ENCODE results near the gene TJP2. TPM values are rescaled to one million over a fixed set of nuclear protein-coding genes. Genes with fewer than 3 reads are reported as not detected.

The TJP2 gene
- total RNA-seq, 2 donors from 2014 or later = 13.1 to 33.4 TPM

GRCh38 chr9:69236188-69236587 lies 62.1 kb downstream of the TJP2 start:
- H3K9me3 Mint-ChIP-seq = no peaks in the 10 kb centered on the region
- no peak overlapping the region for H3K27ac Mint-ChIP-seq
- H3K36me3 Mint-ChIP-seq = peaks cover 0 to 6% of the 10 kb centered on the region in 2 donors
- ATAC-seq (no peak), DNase-seq (ENCODE audit: low spot score in 2 of 2) (no peak)

GRCh38 chr9:69237702-69238295 lies 63.7 kb downstream of the TJP2 start:
- H3K27ac Mint-ChIP-seq = no peak overlapping the region
- DNase-seq (ENCODE audit: low spot score in 2 of 2) (no peak), ATAC-seq (no peak)
- peaks cover 0 to 6% of the 10 kb centered on the region in 2 donors for H3K36me3 Mint-ChIP-seq
- H3K9me3 Mint-ChIP-seq = no peaks in the 10 kb centered on the region

- Mint-ChIP-seq H3K36me3 (peaks cover 0 to 6% of the 10 kb centered on the region in 2 donors), H3K9me3 (no peaks in the 10 kb centered on the region)
- no peak for ATAC-seq
Measured at GRCh38 chr9:69243116-69243515, 69.0 kb downstream of the TJP2 start.

GRCh38 chr9:69246629-69247028 lies 72.6 kb downstream of the TJP2 start:
- Mint-ChIP-seq H3K27ac (no peak overlapping the region), H3K9me3 (no peaks in the 10 kb centered on the region), H3K36me3 (peaks cover 0 to 6% of the 10 kb centered on the region in 2 donors)
- ATAC-seq (no peak), DNase-seq (ENCODE audit: low spot score in 2 of 2) (no peak)

More at GRCh38 chr9:69243116-69243515, 69.0 kb downstream of the TJP2 start:
- no peak overlapping the region for H3K27ac Mint-ChIP-seq
- no peak for DNase-seq (ENCODE audit: low spot score in 2 of 2)

- no peak for ATAC-seq
- H3K27ac Mint-ChIP-seq = no peak overlapping the region
- DNase-seq (ENCODE audit: low spot score in 2 of 2) = no peak
- peaks cover 0 to 6% of the 10 kb centered on the region in 2 donors for H3K36me3 Mint-ChIP-seq
- H3K9me3 Mint-ChIP-seq = no peaks in the 10 kb centered on the region
Measured at GRCh38 chr9:69248005-69248404, 73.9 kb downstream of the TJP2 start.

GRCh38 chr9:69249337-69249736 lies 75.3 kb downstream of the TJP2 start:
- H3K27ac Mint-ChIP-seq = no peak overlapping the region
- H3K9me3 Mint-ChIP-seq = no peaks in the 10 kb centered on the region
- DNase-seq (ENCODE audit: low spot score in 2 of 2) (no peak), ATAC-seq (no peak)
- H3K36me3 Mint-ChIP-seq = peaks cover 0 to 6% of the 10 kb centered on the region in 2 donors

- Mint-ChIP-seq H3K27ac (no peak overlapping the region), H3K9me3 (no peaks in the 10 kb centered on the region), H3K36me3 (peaks cover 0 to 6% of the 10 kb centered on the region in 2 donors)
- DNase-seq (ENCODE audit: low spot score in 2 of 2) (no peak), ATAC-seq (no peak)
Measured at GRCh38 chr9:69250681-69251080, 76.6 kb downstream of the TJP2 start.

- Mint-ChIP-seq H3K27ac (peak overlapping the region in 1 of 2 donors; percentile 53), H3K9me3 (no peaks in the 10 kb centered on the region), H3K36me3 (no peaks in the 10 kb centered on the region)
- DNase-seq (ENCODE audit: low spot score in 2 of 2) (no peak), ATAC-seq (no peak)
Measured at GRCh38 chr9:69252436-69252835, 78.4 kb downstream of the TJP2 start.

GRCh38 chr9:69253057-69253456 lies 79.0 kb downstream of the TJP2 start:
- DNase-seq (ENCODE audit: low spot score in 2 of 2) = no peak
- ATAC-seq = no peak
- no peaks in the 10 kb centered on the region for H3K36me3 Mint-ChIP-seq
- H3K9me3 Mint-ChIP-seq = no peaks in the 10 kb centered on the region
- H3K27ac Mint-ChIP-seq = no peak overlapping the region

GRCh38 chr9:69254223-69254622 lies 80.1 kb downstream of the TJP2 start:
- no peaks in the 10 kb centered on the region for H3K9me3 Mint-ChIP-seq
- no peak for ATAC-seq
- peak overlapping the region in 1 of 2 donors; percentile 60 for H3K27ac Mint-ChIP-seq
- H3K36me3 Mint-ChIP-seq = no peaks in the 10 kb centered on the region
- DNase-seq (ENCODE audit: low spot score in 2 of 2) = no peak

GRCh38 chr9:69255591-69255990 lies 81.5 kb downstream of the TJP2 start:
- Mint-ChIP-seq H3K36me3 (no peaks in the 10 kb centered on the region), H3K27ac (no peak overlapping the region), H3K9me3 (no peaks in the 10 kb centered on the region)
- ATAC-seq (no peak), DNase-seq (ENCODE audit: low spot score in 2 of 2) (no peak)

GRCh38 chr9:69258551-69258950 lies 84.5 kb downstream of the TJP2 start:
- no peaks in the 10 kb centered on the region for H3K9me3 Mint-ChIP-seq
- DNase-seq (ENCODE audit: low spot score in 2 of 2) (no peak), ATAC-seq (no peak)
- H3K36me3 Mint-ChIP-seq = no peaks in the 10 kb centered on the region
- H3K27ac Mint-ChIP-seq = no peak overlapping the region

- Mint-ChIP-seq H3K36me3 (no peaks in the 10 kb centered on the region), H3K9me3 (no peaks in the 10 kb centered on the region), H3K27ac (no peak overlapping the region)
- no peak for ATAC-seq
- no peak for DNase-seq (ENCODE audit: low spot score in 2 of 2)
Measured at GRCh38 chr9:69260161-69260560, 86.1 kb downstream of the TJP2 start.

GRCh38 chr9:69261636-69262035 lies 87.6 kb downstream of the TJP2 start:
- ATAC-seq = no peak
- Mint-ChIP-seq H3K27ac (no peak overlapping the region), H3K36me3 (no peaks in the 10 kb centered on the region), H3K9me3 (no peaks in the 10 kb centered on the region)
- DNase-seq (ENCODE audit: low spot score in 2 of 2) = no peak

- ATAC-seq = no peak
- no peak overlapping the region for H3K27ac Mint-ChIP-seq
- H3K9me3 Mint-ChIP-seq = peaks cover 6 to 7% of the 10 kb centered on the region in 2 donors
- DNase-seq (ENCODE audit: low spot score in 2 of 2) = no peak
- H3K36me3 Mint-ChIP-seq = peaks cover 5 to 7% of the 10 kb centered on the region in 2 donors
Measured at GRCh38 chr9:69264526-69264925, 90.4 kb downstream of the TJP2 start.

GRCh38 chr9:69265891-69266290 lies 91.8 kb downstream of the TJP2 start:
- ATAC-seq = no peak
- no peak overlapping the region for H3K27ac Mint-ChIP-seq
- H3K36me3 Mint-ChIP-seq = peaks cover 5 to 7% of the 10 kb centered on the region in 2 donors
- H3K9me3 Mint-ChIP-seq = peaks cover 6 to 7% of the 10 kb centered on the region in 2 donors
- DNase-seq (ENCODE audit: low spot score in 2 of 2) = no peak

GRCh38 chr9:69272212-69272611 lies 98.1 kb downstream of the TJP2 start:
- ATAC-seq (no peak), DNase-seq (ENCODE audit: low spot score in 2 of 2) (no peak)
- H3K27ac Mint-ChIP-seq = no peak overlapping the region
- H3K9me3 Mint-ChIP-seq = peaks cover 13 to 21% of the 10 kb centered on the region in 2 donors
- H3K36me3 Mint-ChIP-seq = peaks cover 6 to 21% of the 10 kb centered on the region in 2 donors

- DNase-seq (ENCODE audit: low spot score in 2 of 2) (no peak), ATAC-seq (no peak)
- peaks cover 10 to 25% of the 10 kb centered on the region in 2 donors for H3K36me3 Mint-ChIP-seq
- H3K9me3 Mint-ChIP-seq = peaks cover 18 to 24% of the 10 kb centered on the region in 2 donors
- H3K27ac Mint-ChIP-seq = no peak overlapping the region
Measured at GRCh38 chr9:69273161-69273560, 99.1 kb downstream of the TJP2 start.
